Fibroblast of skin of abdomen (primary cell): ENCODE data around the gene HMGXB3. TPM values are rescaled to one million over a fixed set of nuclear protein-coding genes. Genes with fewer than 3 reads are reported as not detected.
A peak's percentile ranks its signal among the peaks of the same experiment; 100 is the strongest.

Source experiments
- DNase-seq: peaks from one replicate; pipeline ENCODE4 v3.0.0-alpha.2; 2013
- polyA plus RNA-seq, 2 experiments: library from polyadenylated mRNA; unstranded; fragments of 120-200 nt; gene quantifications; one replicate each; pipeline ENCODE4 v1.2.1, GENCODE V29; 2013; ENCODE audit not compliant: insufficient read length in 2 of 2

The HMGXB3 gene
- 23.5 TPM for polyA plus RNA-seq (2013, experiment 1 of 2; ENCODE audit: insufficient read length)
- 25.7 TPM for polyA plus RNA-seq (2013, experiment 2 of 2; ENCODE audit: insufficient read length)

DNA sequence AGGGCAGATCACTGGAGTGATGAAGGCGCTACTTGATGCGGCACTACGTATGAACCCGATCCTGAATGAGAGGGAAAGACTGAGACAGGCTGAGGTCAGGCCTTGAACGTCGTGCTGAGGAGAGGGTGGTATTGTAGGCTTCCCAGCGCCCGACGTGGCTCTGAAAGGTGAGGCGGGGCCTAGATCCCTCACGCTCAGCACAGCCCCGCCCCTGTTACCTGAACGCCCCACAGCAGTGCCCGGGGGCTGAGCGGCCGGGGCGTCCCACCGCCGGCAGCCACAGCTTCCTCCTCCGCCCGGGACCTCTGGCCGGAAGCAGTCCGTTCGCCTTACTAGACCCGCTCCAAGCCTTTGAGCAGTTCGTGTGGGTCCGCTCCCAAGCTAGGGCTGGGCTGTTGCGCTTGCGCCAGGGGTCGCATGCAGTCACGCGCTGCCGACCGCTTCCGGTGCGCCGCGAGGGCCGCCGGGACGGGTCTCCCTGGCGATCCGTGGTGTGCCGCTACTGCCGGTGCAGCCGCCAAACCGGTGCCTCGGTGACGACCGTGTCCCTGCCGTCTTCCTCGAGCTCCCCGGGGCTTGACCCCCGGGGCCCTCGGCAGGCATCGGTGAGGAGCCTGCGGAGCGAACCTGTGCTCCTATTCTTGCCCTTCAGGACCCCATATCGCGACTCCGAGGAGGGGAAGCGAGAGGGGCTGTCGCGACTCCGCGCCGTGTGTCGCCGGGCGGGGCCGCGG lies at the start of gene HMGXB3, which contains the start of gene TIGD6:
TSS of gene HMGXB3 (plus strand) at position 484 of the 734 bp plus-strand sequence. CDS start 4,114 bp downstream, outside the sequence.
TSS of gene TIGD6 (minus strand) at position 399 of the 734 bp plus-strand sequence. CDS start 4,306 bp downstream, outside the sequence.
- peak; percentile 94 for DNase-seq

DNA sequence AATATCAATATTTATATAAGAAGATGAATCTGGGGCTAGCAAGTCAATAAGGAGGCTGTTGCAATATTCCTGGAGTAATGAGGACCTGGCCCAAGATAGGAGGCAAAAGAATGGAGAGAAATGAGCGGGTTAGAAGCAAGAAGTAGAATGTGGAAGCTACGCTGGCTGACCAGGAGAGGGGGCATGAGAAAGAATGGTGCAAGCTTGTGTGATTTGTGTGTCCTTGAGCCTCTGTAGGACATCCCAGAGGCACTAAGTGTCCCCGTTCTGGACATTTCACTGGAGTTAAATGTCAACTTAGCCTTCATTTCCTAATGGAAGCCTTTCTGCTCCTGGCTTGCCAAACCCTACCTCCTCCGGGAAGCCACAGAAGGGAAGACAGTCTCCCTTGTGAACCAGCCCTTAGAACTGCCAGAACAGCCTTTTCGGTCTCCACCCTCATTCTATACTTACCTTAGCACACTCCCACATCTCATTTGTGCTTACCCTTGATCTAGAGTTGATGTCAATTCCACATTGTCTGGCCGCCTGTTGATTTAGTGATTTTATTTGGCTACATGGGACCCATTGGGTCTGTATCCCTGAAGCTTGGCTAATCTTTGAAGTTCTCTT lies 49.3 kb upstream of the HMGXB3 start:
- no peak for DNase-seq

- DNase-seq, result no peak
These were observed 47.0 kb upstream of the HMGXB3 start for GRCh38 chr5:149953436-149954121.

DNA sequence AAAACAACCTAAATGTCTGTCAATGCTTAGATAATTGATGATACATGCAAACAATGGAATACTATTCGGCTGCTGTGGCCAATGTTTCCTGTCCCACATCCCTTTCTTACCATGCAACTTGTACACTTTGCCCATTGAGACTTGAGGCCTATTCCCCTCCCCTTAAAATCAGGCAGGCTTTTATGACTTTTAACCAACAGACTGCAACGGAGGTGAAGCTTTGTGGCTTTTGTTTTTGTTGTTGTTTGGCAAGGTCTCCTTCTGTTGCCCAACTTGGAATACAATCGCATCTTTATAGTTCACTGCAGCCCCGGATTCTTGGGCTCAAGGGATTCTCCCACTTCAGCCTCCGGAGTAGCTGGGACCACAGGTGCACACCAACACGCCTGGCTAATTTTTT lies 45.7 kb upstream of the HMGXB3 start:
- no peak for DNase-seq

DNA sequence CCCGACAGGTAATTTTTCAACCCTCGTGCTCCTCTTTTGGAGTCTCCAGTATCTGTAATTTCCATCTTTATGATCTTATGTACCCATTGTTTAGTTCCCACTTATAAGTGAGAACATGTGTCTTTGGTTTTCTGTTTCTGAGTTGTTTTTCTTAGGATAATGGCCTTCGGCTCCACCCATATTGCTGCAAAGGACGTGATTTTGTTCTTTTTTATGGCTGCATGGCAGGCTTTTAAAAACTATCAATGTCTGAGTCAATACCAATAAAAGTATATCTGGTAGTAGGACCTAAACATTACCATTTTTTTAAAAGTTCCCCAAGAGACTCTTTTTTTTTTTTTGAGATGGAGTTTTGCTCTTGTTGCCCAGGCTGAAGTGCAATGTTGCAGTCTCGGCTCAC lies 43.9 kb upstream of the HMGXB3 start:
- no peak for DNase-seq

DNA sequence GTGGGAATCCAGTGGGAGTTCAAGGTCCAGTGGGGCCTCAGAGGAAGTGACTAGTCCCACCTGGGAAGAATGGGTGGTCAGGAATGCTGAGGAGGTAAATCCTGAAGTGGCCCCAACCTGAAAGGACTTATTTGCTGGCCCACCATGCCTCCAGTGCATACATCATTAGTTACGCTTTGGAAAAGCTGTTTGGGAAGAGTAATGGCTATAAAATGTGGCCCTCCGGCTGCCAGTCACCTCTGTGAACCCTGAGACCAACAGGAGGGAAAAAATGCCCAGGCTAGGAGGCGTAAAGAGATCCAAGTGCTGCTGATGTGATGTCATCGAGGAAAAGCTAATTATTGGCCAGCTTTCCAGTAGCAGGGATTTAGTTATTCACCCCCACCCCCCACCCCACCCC lies 42.7 kb upstream of the HMGXB3 start:
- no peak for DNase-seq

- DNase-seq, result peak; percentile 48
These were observed 40.9 kb upstream of the HMGXB3 start for GRCh38 chr5:149959406-149960236.

- DNase-seq, result peak; percentile 98
These were observed 40.0 kb upstream of the HMGXB3 start, which contains the start of gene SLC26A2 for GRCh38 chr5:149960272-149961185. Gene SLC26A2, plus strand, starts transcription at chr5:149960758. Its CDS starts 16,895 bp downstream, at chr5:149977653.

DNA sequence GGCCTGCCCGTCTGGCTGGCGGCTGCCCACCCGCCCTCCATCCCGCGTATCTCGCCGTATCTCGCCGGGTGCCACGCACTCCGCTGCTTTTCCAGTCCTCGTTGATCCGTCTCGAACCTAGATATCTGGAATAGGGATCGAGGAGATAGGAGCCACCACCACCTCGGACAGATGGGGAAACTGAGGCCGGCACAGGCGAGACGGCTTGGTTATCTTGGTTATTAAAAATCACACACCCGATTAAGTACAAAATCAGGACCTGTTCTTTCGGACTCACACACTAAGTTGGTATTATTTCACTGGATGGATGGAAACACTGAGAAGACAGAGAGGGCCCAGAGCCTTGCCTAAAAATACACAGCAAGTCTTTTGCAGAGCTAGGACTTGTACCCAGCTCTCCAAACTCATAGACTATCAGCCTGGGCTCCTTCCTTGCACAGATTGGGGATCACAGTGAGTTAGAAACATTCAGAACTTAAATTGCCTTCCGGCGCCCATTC lies 39.3 kb upstream of the HMGXB3 start:
- no peak for DNase-seq

DNA sequence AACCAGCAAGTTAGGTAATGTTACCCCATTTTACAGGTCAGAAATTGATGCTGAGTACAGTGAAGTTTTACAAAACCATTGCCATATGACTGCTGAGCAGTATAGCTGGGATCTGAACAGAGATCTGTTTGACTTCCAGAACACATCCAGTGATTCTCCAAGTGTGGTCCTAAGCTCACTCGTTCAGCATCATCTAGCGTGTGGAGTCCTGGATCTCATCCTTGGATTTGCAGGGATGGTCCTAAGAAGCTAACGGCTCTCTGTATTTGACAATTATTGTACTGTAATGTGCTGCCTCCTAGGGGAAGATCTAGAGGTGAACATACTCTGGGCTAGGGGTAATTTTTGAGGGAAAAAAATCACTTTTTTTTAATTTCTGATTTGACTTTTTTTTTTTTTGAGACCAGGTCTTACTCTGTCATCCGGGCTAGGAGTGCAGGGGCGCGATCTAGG lies 38.6 kb upstream of the HMGXB3 start:
- peak; percentile 57 for DNase-seq

- no peak for DNase-seq
These were observed 37.8 kb upstream of the HMGXB3 start for GRCh38 chr5:149962601-149963300.

DNA sequence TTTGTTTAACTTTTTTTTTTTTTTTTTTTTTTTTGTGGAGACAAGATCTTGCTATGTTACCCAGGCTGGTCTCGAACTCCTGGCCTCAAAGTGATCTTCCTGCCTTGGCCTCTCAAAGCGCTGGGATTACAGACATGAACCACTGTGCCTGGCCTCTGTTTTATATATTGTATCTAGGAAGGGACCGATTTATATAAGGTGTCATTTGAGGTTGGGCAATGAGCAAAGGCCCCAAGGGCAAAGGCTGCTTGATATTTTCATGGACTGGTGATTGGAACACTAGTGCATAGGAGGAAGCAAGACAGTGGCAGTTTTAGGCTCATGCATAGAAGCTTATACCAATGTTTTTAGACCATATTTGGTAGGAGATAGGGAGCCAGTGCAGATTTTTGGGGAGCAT lies 36.8 kb upstream of the HMGXB3 start:
- DNase-seq, result no peak

- DNase-seq, result no peak
These were observed 33.6 kb upstream of the HMGXB3 start for GRCh38 chr5:149966946-149967345.

- DNase-seq, result no peak
These were observed 31.2 kb upstream of the HMGXB3 start for GRCh38 chr5:149969181-149969930.

- no peak for DNase-seq
These were observed 25.1 kb upstream of the HMGXB3 start for GRCh38 chr5:149975409-149975808.

DNA sequence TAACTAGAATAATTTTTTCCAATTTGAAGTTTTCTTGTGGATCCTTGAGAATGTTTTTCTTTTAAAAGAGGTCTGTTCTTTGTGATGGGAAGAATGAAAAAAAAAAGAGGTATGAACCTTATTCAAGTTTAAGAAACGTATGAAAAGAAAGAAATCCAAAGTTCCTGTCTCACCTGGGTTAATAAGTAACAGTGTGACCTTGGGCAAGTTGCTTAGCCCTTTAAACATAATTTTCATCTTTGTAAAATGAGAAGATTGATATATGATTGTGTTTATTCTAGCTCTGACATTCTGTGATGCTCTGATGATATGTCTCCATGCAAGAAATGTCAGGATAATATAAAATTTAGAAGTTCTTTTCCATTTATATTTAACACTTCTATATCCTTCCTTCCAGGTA lies 20.6 kb upstream of the HMGXB3 start:
- DNase-seq, result no peak

GRCh38 chr5:149981206-149981605 lies 19.3 kb upstream of the HMGXB3 start:
- no peak for DNase-seq

DNA sequence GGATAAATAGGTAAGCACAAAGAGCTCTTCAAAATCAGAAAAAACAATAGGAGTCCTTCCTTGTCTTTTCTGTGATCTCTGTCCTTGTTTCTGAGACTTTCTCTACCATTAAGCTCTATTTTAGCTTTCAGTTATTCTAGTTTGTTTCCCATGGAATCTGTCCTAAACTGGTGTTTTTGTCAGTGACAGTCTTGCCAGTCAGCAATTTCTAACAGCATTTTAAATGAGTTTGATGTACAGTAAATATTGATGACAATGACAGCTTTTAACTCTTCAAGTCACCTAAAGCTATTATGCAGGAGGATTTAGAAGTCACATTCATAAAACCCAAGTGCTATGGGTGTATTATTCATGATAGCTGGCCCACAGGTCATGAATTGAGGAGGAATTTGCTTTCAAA lies 18.0 kb upstream of the HMGXB3 start:
- DNase-seq, result no peak

DNA sequence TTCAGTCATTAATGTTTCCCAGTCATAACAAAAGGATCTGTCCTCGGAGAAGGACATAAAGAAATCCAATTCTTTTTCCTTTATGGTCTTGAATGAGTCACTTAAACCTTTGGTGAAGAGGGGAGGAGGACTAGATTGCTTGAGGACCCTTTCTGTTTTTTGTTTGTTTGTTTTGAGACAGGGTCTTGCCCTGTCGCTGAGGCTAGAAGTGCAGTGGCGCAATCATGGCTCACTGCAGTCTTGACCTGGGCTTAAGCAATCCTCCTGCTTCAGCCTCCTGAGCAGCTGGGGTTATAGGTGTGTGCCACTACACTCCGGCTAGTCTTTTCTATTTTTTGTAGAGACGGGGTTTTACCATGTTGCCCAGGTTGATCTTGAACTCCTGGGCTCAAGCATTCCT lies 12.4 kb upstream of the HMGXB3 start:
- DNase-seq, result no peak
